Body of pancreas (tissue), 4 donors: ENCODE measurements around the gene MECR.

Experiments
- POLR2A ChIP-seq, 3 donors: fragments of 450-650 bp; IDR thresholded peaks; one replicate each; pipeline ENCODE4 v1.6.1; 2016; ENCODE audit warnings: antibody characterized with exemption in 3 of 3, mild to moderate bottlenecking in 2 of 3
- TF ChIP-seq, protein P1 (sequence below), 7 experiments: fragments of 450-650 bp in 4 of 7; fragments of 200-600 bp in 3 of 7; sonication (generic) in 3 of 7; IDR thresholded peaks; one replicate each; pipeline ENCODE4 v1.5.1; 2016 to 2019; ENCODE audit warnings: antibody characterized with exemption in 7 of 7

DNA sequence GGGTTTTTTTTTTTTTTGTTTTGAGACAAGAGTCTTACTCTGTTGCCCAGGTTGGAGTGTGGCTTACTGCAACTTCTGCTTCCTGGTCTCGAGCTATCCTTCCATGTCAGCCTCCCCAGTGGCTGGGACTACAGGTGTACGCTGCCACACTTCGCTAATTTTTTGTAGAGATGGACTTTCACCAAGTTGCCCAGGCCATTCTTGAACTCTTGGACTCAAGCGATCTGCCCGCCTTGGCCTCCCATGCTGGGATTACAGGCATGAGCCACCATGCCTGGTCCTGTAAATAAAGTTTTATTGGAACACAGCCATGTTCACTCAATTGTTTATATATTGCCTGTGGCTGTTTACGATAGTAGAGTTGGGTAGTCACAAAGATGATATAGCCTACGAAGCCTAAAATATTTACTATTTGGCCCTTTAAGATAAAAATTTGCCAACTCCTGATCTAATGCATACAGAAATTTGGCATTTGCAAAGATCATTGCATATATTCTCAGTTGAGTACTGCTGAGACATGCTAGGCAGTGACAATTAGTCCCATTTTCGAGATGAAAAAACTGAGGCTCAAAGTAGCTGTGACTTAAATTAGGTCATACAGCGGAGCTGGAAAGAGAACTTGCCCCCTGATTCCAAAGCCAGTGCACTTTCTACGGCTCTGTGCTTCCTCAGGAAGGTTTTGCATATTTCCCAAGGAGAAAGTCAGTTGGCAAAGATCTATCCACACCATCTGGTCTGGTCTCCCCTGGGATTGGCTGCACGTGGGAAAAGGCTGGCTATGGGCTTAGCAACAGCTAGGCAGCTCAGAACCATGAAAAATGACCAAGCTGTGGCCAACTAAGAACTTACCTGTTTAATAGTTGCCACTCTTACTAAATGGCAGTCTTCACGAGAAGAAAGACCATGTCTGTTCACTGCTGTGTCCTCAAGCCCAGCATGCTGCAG is 19.4 kb downstream of the MECR start:
- TF ChIP-seq, protein P1, sequence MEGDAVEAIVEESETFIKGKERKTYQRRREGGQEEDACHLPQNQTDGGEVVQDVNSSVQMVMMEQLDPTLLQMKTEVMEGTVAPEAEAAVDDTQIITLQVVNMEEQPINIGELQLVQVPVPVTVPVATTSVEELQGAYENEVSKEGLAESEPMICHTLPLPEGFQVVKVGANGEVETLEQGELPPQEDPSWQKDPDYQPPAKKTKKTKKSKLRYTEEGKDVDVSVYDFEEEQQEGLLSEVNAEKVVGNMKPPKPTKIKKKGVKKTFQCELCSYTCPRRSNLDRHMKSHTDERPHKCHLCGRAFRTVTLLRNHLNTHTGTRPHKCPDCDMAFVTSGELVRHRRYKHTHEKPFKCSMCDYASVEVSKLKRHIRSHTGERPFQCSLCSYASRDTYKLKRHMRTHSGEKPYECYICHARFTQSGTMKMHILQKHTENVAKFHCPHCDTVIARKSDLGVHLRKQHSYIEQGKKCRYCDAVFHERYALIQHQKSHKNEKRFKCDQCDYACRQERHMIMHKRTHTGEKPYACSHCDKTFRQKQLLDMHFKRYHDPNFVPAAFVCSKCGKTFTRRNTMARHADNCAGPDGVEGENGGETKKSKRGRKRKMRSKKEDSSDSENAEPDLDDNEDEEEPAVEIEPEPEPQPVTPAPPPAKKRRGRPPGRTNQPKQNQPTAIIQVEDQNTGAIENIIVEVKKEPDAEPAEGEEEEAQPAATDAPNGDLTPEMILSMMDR (IDR thresholded peaks at IDR 0.05), result no peak
- no peak for TF ChIP-seq POLR2A (IDR thresholded peaks at IDR 0.05)
